Measurements from ENCODE around the gene MAD2L1BP.
A peak's percentile ranks its signal among the peaks of the same experiment; 100 is the strongest.
"Not testable (repeated sequence)": the region's sequence is repeated elsewhere in the genome, so short reads cannot be mapped to it uniquely, and the experiment has no call there.

The MAD2L1BP gene, protein sequence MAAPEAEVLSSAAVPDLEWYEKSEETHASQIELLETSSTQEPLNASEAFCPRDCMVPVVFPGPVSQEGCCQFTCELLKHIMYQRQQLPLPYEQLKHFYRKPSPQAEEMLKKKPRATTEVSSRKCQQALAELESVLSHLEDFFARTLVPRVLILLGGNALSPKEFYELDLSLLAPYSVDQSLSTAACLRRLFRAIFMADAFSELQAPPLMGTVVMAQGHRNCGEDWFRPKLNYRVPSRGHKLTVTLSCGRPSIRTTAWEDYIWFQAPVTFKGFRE
- 11.2 to 42.8 (median 22.6) reads per million in 18 experiments for total RNA-seq

DNA sequence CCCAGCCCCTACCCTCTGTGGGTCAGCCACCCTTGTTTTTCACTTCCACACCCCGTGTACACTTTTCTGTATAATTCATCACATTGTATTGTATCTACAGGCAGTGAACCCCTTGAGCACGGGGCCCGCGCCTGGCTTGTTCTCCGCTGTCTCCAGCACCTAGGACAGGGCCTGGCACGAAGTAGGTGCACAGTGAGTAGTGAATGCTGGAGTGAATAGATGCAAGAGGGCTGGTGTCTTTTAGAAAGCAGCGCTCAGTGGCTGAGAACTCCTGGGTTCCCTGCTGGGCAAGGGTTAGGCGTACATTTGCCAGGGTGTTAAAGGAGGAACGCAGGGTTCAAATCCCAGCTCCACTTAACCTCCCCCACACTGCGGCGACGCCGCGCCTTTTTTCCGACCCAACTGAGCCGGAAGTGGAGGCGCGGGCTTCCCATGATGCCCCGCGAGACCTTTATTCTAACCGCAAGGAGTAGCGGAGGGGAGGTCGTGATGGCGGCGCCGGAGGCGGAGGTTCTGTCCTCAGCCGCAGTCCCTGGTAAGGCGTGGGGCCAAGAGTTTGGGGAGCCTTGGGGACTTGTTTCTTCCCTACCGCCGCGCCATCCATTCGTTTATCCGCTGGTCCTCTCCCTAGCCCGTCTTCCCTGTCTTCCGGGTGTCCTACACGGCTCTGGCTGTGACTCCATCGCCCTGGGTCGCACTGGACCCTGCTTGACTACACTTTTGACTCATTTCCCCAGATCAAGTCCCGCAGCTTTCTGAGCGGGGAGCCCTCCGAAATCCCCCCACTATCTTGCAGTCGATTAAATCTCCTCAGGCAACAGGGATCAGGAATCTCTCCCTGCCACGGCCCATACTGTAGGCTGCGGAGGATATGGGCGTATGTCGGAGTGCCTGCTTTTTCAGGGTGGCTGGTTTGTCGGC is at the start of gene MAD2L1BP:
Gene MAD2L1BP, plus strand, starts transcription at position 454 of the 921 bp plus-strand sequence. Its CDS starts 36 bp downstream, at position 490.
- peak; percentile 79 to 86 for DNase-seq

DNA sequence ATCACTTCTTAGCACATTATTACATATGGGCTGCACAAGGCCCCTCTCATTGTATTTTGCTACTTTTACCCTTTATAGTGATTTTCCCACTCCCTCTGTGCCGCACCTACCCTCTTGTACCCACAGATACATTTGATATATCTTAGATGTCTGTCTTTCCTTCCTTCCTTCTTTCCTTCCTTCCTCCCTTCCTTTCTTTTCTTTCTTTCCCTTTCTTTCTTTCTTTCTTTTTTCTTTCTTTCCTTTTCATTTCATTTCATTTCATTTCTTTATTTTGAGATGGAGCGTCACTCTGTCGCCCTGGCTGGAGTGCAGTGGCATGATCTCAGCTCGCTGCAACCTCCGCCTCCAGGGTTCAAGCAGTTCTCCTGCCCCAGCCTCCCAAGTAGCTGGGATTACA is 47.4 kb upstream of the MAD2L1BP start:
- no peak for DNase-seq

DNA sequence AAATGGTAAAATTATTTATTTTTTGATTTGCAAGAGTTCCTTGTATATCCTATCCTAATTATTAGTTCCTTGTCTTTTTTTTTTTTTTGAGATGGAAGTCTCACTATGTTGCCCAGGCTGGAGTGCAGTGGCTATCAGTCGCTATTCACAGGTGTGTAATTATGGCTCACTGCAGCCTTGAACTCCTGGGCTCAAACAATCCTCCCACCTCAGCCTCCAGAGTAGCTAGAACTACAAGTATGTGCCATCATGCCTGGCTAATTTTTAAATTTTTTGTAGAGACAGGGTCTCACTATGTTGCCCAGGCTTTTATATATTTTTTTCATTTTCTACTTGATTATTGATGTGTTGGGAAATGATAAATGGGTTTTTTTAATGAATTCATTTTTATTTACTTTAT is 46.1 kb upstream of the MAD2L1BP start:
- DNase-seq = not testable (repeated sequence)

DNA sequence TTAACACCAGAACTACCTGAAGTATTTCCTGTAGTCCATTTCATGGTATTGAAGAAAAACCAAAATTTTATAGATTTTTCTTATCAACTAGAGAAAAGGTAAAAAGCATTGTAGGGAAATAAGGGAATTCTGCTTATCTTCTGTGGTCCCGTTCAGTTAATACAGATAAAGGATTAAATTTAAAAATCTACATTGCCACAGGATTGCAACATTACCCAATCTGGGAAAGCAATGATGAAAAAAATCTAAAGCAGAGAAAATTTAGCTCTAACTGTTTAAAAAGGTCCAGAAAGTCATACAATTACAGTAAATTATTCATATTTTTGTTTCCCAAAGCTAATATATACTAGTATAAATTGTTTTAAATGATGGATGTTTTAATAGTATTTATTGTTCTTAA is 41.7 kb upstream of the MAD2L1BP start:
- no peak for DNase-seq

DNA sequence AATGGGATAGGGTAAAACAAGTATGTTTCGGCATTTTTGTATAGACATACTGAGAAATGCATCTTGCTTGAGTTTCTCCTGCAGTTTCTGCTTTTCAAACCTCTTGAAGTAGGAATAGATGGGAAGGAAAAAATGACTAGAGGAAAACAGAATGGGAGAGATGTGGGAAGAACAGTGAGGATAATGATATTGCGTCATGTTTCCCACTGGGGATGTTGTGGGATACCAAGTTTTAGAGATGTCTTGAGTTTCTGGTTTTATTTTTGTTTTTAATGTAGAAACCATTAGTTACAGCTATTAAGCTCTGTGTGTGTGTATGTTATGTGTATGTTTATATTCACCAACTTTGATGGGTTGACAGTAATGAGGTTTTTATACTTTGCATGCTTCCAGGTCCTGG is 35.0 kb upstream of the MAD2L1BP start:
- DNase-seq = no peak

DNA sequence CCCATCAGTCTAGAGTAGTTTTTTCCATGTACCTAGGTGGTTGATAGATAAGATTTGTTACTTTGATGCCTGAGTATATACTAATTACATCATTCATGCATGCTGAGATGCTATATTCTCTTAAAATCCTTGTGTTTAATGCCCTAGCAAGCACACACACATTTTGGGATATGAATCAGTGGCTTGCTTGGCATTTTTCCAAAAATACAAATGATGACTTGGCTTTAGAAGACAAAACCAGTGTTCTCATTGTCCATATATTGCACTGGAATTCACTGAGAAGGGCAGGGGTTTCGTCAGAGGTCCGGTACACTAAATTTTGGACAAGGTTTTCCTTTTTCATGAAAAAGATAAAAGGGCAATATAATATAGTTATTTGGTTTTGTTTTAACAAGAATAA is 31.5 kb upstream of the MAD2L1BP start:
- DNase-seq = no peak

DNA sequence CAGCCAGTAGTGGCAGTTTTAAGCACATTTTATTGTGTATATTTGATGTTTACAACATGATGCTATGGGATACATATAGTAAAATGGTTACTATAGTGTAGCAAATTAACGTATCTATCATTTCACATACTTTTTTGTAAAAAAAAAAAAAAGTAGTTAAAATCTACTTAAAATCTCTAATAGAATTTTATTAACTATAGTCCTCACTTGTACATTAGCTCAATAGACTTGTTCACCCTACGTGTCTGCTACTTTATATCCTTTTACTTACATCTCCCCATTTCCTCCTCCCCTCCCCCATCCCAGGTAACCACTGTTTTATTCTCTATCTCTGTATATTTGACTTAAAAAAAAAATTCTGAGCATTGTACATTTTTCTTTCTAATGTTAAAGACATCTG is 29.6 kb upstream of the MAD2L1BP start:
- no peak for DNase-seq

DNA sequence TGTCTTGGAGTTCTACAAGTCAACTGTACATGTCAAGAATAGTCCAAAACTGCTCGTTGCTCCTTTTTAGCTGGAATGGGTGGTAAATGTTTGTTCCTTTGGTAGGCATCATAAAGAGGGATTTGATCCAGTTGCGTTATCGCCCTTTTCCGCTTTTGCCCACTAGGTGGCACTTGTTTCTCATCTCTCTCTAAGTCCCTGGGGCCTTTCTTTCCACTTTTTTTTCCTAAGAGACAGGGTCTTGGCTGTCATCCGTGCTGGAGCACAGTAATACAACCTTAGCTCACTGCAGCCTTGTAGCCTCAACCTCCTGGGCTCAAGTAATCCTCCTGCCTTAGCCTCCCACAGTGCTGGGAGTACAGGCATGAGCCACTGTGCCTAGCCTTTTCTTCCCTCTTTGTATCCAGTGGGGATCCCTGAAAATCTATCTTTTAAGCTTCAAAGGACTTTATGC is 27.3 kb upstream of the MAD2L1BP start:
- DNase-seq = peak; percentile 64 to 69

DNA sequence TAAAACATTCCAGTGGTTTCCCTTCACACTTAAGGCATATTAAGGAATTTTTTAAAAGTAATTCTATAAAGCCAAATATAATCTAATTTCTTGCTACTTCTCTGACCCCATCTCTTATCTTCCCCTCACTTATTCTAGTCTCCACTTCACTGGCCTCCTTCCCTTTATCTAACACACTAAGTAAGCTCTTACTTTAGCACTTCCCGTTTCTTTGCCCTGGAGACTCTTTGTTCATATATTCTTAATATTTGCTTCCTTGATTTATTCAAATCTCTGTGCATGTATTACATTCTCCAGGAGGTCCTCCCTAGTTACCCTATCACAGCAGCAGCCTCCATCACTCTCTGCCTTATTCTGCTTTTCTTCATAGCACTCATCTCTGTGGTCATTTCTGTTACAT is 26.8 kb upstream of the MAD2L1BP start:
- DNase-seq = peak; percentile 25 to 57

DNA sequence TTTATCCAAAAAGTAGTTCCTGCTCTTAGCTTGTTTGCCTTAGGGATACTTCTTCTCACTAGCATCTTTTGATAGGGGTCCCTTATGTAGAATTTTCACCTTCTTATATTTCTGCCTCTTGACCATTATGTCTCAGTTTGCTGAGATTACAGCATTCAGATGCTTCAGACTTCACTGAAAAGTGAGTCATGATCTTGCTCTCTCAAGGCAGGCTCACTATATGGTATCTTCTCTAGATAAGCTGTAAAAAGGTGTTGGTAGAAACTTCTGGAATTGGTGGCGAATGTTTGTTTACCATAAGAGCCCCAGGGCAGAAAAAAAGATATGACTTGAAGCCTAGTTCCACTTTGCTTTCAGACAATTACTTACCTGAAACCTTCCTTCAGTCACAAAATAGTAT is 26.2 kb upstream of the MAD2L1BP start:
- no peak for DNase-seq

DNA sequence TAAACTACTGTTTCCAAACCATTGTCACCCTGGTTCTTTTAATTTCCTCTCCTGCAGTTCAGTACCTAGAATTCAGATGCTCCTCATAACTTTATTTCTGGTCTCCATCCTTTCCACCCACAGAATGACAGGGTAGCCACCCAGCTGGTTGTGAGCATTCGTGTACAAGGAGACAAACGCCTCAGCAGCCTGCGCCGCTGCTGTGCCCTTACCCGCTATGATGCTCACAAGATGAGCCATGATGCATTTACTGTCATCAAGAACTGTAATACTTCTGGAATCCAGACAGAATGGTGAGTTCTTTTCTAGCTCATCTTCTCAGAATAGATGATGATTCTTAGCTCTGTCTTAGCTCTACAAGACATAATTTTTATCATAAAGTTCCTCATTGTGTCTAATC is 25.2 kb upstream of the MAD2L1BP start:
- no peak for DNase-seq

DNA sequence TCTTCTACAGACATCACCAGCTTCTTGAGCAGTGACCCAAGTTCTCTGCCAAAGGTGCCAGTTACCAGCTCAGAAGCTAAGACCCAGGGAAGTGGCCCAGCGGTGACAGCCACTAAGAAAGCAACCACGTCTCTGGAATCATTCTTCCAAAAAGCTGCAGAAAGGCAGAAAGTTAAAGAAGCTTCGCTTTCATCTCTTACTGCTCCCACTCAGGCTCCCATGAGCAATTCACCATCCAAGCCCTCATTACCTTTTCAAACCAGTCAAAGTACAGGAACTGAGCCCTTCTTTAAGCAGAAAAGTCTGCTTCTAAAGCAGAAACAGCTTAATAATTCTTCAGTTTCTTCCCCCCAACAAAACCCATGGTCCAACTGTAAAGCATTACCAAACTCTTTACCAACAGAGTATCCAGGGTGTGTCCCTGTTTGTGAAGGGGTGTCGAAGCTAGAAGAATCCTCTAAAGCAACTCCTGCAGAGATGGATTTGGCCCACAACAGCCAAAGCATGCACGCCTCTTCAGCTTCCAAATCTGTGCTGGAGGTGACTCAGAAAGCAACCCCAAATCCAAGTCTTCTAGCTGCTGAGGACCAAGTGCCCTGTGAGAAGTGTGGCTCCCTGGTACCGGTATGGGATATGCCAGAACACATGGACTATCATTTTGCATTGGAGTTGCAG is 21.8 kb upstream of the MAD2L1BP start:
- no peak for DNase-seq

DNA sequence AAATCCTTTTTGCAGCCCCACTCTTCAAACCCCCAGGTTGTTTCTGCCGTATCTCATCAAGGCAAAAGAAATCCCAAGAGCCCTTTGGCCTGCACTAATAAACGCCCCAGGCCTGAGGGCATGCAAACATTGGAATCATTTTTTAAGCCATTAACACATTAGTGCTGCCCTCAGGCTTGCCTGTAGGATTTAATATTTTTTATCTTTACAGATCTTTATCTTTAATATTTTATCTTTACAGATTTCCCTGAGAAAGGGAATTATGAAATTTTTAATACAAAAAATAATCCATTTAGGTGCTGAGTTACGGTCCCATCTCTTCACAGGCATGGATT is 21.3 kb upstream of the MAD2L1BP start:
- DNase-seq = no peak

DNA sequence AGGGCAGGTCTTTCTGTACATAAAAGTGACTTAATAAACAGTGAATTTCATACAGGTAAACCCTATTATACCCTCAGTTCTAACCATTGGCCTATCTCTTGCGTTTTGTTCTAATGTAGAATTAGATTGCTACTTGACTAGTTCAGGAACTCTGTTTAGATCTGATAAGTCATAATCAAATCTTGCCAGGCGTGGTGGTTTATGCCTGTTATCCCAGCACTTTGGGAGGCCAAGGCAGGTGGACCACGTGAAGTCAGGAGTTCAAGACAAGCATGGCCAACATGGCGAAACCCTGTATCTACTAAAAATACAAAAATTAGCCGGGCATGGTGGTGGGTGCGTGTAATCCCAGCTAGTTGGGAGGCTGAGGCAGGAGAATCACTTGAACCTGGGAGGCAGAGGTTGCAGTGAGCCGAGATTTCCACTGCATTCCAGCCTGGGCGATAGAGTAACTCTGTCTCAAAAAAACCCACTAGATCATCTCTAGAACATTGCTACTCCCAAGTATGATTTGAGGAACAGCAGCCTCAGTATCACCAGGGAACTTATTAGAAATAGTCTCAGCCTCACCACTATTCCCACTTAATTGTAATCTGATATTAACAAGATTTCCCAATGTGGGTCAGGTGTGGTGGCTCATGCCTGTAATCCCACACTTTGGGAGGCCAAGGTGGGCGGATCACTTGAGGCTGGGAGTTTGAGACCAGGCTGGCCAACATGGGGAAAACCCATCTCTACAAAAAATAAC is 18.7 kb upstream of the MAD2L1BP start:
- no peak for DNase-seq

DNA sequence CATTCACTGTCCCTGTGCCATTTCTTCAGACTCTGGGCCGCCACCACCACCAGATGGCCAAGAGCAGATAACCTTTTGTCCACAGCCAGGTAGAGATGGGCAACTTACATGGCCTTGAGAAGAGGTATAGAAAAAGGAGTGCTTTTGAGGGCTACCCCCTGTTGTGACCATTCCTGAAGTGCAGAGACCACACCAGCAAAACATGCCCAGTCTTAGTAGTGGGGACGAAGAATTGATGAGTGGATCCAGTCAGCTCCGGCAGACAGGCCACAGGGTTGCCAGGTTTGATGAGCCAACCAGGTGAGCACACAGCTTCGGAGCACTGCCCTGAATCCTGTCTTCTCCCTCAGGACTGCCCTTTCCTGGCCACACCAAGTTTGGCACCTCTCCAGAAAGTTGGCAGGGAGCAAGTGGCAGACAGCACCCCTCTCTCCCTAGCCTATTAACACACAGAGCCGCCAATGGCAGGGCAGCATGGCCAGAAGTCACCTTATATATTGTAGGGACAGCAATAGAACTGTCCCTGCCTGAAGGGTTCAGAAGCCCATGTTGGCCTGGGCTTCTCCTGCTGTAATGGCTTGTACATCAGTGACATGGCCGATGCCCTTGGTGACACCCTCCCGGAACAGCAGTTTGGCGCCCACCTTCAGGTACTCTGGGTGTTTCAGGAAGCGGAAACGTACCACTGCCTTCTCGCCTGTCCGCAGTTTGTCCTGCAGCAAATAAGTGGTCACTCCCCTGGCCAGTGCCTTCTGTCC is 14.4 kb upstream of the MAD2L1BP start:
- no peak for DNase-seq

DNA sequence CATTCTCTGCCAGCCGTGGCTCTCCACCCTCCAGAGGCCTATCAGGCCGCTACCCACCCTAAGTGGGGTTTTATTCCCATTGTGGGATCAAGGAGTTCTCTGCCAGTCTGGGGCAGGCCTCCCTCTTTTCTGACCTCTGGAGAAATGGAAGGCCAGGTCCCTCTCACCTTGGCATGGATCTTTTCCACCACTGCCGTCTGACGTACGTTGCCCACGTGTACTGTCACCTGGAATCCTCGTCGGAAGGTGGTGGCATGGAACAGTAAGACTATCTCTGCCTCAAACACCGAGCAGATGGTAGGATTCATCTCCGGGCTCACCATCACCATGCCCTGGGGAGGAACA is 13.8 kb upstream of the MAD2L1BP start:
- no peak for DNase-seq

DNA sequence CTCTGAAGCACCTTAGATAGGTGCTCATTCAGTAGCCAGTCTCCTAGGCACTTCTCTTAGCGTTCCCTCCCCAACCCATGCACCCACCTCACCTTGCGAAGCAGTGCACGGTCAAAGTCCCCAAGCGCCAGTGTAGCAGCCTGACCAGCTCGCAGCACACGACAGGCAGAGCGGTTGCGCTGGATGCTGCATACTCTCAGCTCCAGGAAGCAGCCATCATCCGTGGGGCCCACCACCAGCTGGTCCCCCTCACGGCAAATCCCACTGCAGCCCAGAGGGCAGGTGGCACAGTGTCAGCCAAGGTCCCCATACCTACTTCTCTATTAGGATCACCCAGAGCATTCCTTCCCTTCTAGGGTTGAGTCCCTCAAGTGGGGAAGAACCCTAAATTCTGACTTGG is 13.1 kb upstream of the MAD2L1BP start:
- DNase-seq = no peak

DNA sequence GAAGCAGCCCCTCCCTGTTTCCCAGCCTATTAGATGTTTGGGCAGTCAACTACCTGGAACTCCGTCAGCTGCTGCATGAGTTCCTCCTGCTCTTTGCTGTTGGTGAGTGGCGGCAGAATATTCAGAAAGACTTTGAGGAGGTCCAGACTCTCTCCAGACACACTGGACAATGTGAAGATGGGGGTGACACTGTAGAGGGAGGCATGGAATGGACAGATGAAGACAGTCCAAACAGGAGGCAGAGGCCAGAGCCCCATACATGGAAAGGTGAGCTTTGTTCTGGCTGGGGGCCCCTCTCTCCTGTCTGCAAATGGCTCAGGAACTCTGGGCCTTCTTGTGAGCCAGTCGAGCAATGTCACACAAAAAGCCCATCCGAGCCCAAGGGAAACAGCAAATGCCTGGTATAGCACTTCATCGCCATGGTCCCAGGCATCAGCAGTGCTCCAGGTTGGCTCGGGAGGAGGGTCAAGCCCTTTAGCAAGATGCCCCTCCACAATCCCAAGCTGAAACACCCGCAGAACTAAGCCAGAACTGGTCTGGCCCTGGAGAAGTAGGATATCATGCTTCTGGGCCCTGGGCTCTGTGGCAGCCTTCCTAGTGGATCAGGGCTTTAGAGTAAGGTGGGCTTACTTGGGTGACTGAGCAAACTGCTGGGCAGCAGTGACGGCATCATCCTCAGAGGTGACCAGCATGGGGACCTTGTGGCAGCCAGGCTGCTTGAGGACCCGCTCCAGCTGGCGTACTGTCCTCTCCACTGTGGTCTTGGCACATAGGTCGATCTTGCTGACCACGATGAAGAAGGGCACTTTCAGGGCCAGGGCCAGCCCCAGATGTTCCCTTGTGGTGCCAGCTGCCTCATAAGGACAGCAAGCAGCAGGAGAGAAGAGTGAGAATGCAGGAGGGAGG is 11.5 kb upstream of the MAD2L1BP start:
- DNase-seq = no peak

DNA sequence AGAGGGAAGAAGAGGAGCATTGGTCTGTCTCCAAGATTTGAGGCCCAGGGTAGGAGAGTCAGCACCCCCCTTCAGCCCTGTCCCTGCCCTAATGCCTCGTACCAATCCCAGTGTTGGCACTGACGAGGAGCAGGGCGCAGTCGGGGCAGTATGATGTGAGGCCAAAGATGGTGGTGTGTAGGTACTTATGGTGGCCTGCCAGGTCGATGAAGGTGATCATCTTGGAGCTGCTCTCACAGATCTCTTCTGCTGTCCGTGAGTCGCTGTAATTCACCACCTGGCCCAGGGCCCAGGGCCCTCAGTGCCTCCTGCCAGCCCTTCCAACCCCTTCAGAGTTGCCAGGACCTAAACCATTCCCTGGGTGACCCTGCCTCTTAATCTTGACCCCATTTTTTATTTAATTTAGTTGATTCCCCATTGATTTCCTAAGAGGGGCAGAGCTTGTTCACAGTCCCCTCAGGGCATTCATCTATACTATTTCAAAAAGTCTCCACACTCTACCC is 10.8 kb upstream of the MAD2L1BP start:
- no peak for DNase-seq

DNA sequence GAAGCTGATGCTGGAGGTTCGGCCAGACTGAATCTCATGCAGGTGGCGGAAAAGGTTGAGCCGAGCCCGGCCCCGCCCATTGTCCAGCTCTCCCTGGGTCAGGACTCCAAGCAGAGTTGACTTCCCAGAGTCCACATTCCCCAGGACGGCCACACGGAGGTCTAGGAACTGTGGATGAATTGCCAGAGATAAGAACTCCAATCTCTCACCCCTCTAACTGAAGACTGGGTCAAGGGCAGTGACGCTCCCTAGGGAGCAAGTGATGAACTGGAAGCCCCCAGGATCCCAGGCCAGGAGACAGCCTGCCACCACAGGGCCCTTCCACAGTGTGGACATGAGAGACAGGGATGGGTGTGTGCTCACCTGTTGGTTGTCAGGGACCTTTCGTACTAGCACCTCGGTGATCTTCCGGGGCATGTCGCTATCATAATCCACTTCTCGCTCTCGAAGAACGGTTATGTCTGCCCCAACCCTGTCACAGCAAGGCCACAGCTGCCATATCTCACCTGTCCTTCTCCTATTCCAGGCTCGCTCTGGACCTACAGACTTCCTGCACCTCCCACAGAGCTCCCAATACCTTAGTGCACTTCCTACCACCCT is 10.1 kb upstream of the MAD2L1BP start:
- DNase-seq = no peak
